Upper lobe of left lung (tissue), 4 donors: Measurements from ENCODE around the gene ATP1B2.

ENCODE experiments used
- EP300 ChIP-seq, 4 donors: sonication (generic); formaldehyde crosslinking; IDR thresholded peaks; one replicate each; pipeline ENCODE4 v1.5.1; 2017; ENCODE audit warnings: antibody characterized with exemption in 4 of 4, control low read depth in 2 of 4
- POLR2A ChIP-seq, 4 donors: fragments of 450-650 bp; IDR thresholded peaks; one replicate each; pipeline ENCODE4 v1.5.1; 2016 to 2017; ENCODE audit warnings: antibody characterized with exemption in 4 of 4, mild to moderate bottlenecking in 2 of 4
- POLR2AphosphoS5 ChIP-seq, 2 donors: sonication (generic); formaldehyde crosslinking; IDR thresholded peaks; one replicate each; pipeline ENCODE4 v1.5.1; 2017; ENCODE audit warnings: antibody characterized with exemption in 2 of 2
- TF ChIP-seq, protein P1 (sequence below), 6 experiments: fragments of 450-650 bp in 4 of 6; fragments of 200-600 bp in 2 of 6; sonication (generic) in 2 of 6; IDR thresholded peaks; one replicate each; pipeline ENCODE4 v1.5.1; 2016 to 2019; ENCODE audit warnings: antibody characterized with exemption in 6 of 6

- TF ChIP-seq, protein P1, sequence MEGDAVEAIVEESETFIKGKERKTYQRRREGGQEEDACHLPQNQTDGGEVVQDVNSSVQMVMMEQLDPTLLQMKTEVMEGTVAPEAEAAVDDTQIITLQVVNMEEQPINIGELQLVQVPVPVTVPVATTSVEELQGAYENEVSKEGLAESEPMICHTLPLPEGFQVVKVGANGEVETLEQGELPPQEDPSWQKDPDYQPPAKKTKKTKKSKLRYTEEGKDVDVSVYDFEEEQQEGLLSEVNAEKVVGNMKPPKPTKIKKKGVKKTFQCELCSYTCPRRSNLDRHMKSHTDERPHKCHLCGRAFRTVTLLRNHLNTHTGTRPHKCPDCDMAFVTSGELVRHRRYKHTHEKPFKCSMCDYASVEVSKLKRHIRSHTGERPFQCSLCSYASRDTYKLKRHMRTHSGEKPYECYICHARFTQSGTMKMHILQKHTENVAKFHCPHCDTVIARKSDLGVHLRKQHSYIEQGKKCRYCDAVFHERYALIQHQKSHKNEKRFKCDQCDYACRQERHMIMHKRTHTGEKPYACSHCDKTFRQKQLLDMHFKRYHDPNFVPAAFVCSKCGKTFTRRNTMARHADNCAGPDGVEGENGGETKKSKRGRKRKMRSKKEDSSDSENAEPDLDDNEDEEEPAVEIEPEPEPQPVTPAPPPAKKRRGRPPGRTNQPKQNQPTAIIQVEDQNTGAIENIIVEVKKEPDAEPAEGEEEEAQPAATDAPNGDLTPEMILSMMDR (IDR thresholded peaks at IDR 0.05) = no peak
- TF ChIP-seq POLR2AphosphoS5 (IDR thresholded peaks at IDR 0.05) (no peak), POLR2A (IDR thresholded peaks at IDR 0.05) (no peak), EP300 (IDR thresholded peaks at IDR 0.05) (no peak)
These were observed 455 bp downstream of the ATP1B2 start for GRCh38 chr17:7651097-7651664.
